GDM1 (cell line): ENCODE measurements around the gene PAPSS2.

Source experiments
- DNase-seq: peaks from one replicate; lab custom pipeline; 2025; lab: John Stamatoyannopoulos, UW

Gene PAPSS2

GRCh38 chr10:87750817-87751216 lies 91.1 kb downstream of the PAPSS2 start:
- DNase-seq, result no peak

GRCh38 chr10:87751274-87751673 lies 91.6 kb downstream of the PAPSS2 start:
- no peak for DNase-seq

- DNase-seq, result no peak
Observed at GRCh38 chr10:87752566-87752965, 92.9 kb downstream of the PAPSS2 start.

GRCh38 chr10:87753995-87754866 lies 94.6 kb downstream of the PAPSS2 start:
- DNase-seq, result no peak

GRCh38 chr10:87757685-87758084 lies 98.0 kb downstream of the PAPSS2 start:
- no peak for DNase-seq

GRCh38 chr10:87759551-87759950 lies 99.9 kb downstream of the PAPSS2 start:
- no peak for DNase-seq

GRCh38 chr10:87760195-87760905 lies 100.7 kb downstream of the PAPSS2 start:
- peak; percentile 79 for DNase-seq

- no peak for DNase-seq
Observed at GRCh38 chr10:87761153-87761552, 101.5 kb downstream of the PAPSS2 start.

- no peak for DNase-seq
Observed at GRCh38 chr10:87761892-87762291, 102.2 kb downstream of the PAPSS2 start.

- DNase-seq, result no peak
Observed at GRCh38 chr10:87763086-87763861, 103.6 kb downstream of the PAPSS2 start.

GRCh38 chr10:87764072-87764934 lies 104.6 kb downstream of the PAPSS2 start:
- no peak for DNase-seq

GRCh38 chr10:87765666-87766376 lies 106.1 kb downstream of the PAPSS2 start:
- DNase-seq, result no peak

- DNase-seq, result no peak
Observed at GRCh38 chr10:87767253-87767652, 107.6 kb downstream of the PAPSS2 start.

- no peak for DNase-seq
Observed at GRCh38 chr10:87771871-87772500, 112.3 kb downstream of the PAPSS2 start.

GRCh38 chr10:87775766-87776165 lies 116.1 kb downstream of the PAPSS2 start:
- no peak for DNase-seq

- no peak for DNase-seq
Observed at GRCh38 chr10:87776328-87776727, 116.7 kb downstream of the PAPSS2 start.

- no peak for DNase-seq
Observed at GRCh38 chr10:87781545-87781944, 121.9 kb downstream of the PAPSS2 start.

- DNase-seq, result no peak
Observed at GRCh38 chr10:87782721-87783120, 123.0 kb downstream of the PAPSS2 start.

GRCh38 chr10:87786421-87786820 lies 126.7 kb downstream of the PAPSS2 start:
- no peak for DNase-seq

- no peak for DNase-seq
Observed at GRCh38 chr10:87790185-87790584, 130.5 kb downstream of the PAPSS2 start.
